ENCODE data around the gene RASA3.
"Not testable (repeated sequence)": the region's sequence is repeated elsewhere in the genome, so short reads cannot be mapped to it uniquely, and the experiment has no call there.

Gene RASA3

DNA sequence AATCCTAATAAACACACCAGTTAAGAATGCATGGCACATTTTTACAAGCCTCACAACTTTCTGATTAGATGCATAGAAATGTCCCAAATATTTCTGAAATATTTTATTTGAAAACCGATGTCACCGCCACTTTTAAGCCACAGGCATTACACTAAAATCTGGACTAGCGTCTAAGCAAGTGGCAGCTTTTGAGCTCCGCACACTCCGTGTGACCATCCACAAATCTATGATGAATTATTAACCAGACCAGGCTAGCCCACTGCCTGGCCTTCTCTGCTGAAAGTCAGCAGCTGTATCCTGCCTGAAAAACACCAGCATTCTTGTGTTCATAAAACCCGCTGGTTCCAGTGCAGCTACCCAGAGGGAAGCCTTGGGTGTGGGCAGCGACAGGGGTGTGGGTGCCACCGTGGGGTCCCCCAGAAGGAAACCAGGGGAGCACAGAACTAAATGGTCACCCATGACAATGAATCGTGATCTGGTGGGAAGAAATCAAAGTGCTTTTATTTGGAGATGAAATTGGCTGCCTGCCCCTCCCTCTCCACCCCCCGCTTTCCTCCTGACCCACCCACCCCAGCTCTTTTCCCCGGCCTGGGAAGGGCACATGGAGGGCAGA, 13.8 kb downstream of the RASA3 start:
- no peak overlapping the region for H2AFZ ChIP-seq (ENCODE audit: low read depth, low read length)
- peaks cover 27% of the 10 kb centered on the region for H3K4me1 ChIP-seq (ENCODE audit: insufficient read depth, low read length)
- TF ChIP-seq, protein P1, sequence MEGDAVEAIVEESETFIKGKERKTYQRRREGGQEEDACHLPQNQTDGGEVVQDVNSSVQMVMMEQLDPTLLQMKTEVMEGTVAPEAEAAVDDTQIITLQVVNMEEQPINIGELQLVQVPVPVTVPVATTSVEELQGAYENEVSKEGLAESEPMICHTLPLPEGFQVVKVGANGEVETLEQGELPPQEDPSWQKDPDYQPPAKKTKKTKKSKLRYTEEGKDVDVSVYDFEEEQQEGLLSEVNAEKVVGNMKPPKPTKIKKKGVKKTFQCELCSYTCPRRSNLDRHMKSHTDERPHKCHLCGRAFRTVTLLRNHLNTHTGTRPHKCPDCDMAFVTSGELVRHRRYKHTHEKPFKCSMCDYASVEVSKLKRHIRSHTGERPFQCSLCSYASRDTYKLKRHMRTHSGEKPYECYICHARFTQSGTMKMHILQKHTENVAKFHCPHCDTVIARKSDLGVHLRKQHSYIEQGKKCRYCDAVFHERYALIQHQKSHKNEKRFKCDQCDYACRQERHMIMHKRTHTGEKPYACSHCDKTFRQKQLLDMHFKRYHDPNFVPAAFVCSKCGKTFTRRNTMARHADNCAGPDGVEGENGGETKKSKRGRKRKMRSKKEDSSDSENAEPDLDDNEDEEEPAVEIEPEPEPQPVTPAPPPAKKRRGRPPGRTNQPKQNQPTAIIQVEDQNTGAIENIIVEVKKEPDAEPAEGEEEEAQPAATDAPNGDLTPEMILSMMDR (IDR thresholded peaks at IDR 0.05; ENCODE audit: borderline replicate concordance, extremely low read depth, low read length, poor library complexity, severe bottlenecking), result no peak
- TF ChIP-seq EZH2 (IDR thresholded peaks at IDR 0.05; ENCODE audit: borderline replicate concordance, low read depth, low read length, severe bottlenecking), result no peak
- peaks cover 86% of the 10 kb centered on the region for H3K79me2 ChIP-seq (ENCODE audit: insufficient read depth, low read length)
- H3K4me3 ChIP-seq (ENCODE audit: low read depth in 1 of 2, low read length in 2 of 2), result no peak overlapping the region
- H3K27me3 ChIP-seq (ENCODE audit: insufficient read depth, low read length, poor library complexity), result no peaks in the 10 kb centered on the region
- H3K36me3 ChIP-seq (ENCODE audit: insufficient read depth, low read length), result peaks cover 19% of the 10 kb centered on the region
- no peak overlapping the region for H3K4me2 ChIP-seq (ENCODE audit: insufficient read depth, low read length)
- H3K27ac ChIP-seq (ENCODE audit: low read length), result no peak overlapping the region
- no peak overlapping the region for H3K9ac ChIP-seq (ENCODE audit: low read depth, low read length)
- peaks cover 66% of the 10 kb centered on the region for H4K20me1 ChIP-seq (ENCODE audit: insufficient read depth, low read length)
- H3K9me3 ChIP-seq (ENCODE audit: insufficient read depth, low read length, severe bottlenecking), result no peaks in the 10 kb centered on the region
- ATAC-seq (ENCODE audit: insufficient read depth, low read depth) (no peak), DNase-seq (no peak)

DNA sequence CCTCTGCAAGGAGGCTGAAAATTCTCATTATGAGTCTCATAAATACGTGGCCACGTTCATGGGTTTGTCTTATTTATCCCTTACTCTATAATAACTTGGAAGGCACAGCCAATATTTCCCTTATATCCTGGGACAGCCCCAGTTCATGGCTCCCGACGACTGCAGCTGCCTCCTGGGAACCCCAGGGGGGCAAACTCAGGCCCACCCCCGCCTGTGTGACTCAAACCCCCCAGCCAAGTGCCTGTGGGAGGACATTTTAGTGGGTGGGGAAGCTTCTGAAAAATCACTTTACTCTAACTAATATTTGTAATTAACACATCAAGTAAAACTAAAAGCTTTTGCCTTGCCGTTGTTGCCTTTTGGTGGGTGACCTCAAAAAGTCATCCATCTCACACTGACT, 14.3 kb downstream of the RASA3 start:
- TF ChIP-seq, protein P1 (IDR thresholded peaks at IDR 0.05; ENCODE audit: borderline replicate concordance, extremely low read depth, low read length, poor library complexity, severe bottlenecking), result no peak
- no peak for TF ChIP-seq EZH2 (IDR thresholded peaks at IDR 0.05; ENCODE audit: borderline replicate concordance, low read depth, low read length, severe bottlenecking)
- H3K4me2 ChIP-seq (ENCODE audit: insufficient read depth, low read length), result no peak overlapping the region
- peaks cover 85% of the 10 kb centered on the region for H3K79me2 ChIP-seq (ENCODE audit: insufficient read depth, low read length)
- DNase-seq (no peak), ATAC-seq (ENCODE audit: insufficient read depth, low read depth) (no peak)
- no peak overlapping the region for H3K9ac ChIP-seq (ENCODE audit: low read depth, low read length)
- no peak overlapping the region for H3K4me3 ChIP-seq (ENCODE audit: low read depth in 1 of 2, low read length in 2 of 2)
- peaks cover 61% of the 10 kb centered on the region for H4K20me1 ChIP-seq (ENCODE audit: insufficient read depth, low read length)
- peaks cover 20% of the 10 kb centered on the region for H3K36me3 ChIP-seq (ENCODE audit: insufficient read depth, low read length)
- H3K9me3 ChIP-seq (ENCODE audit: insufficient read depth, low read length, severe bottlenecking), result no peaks in the 10 kb centered on the region
- no peak overlapping the region for H2AFZ ChIP-seq (ENCODE audit: low read depth, low read length)
- no peak overlapping the region for H3K27ac ChIP-seq (ENCODE audit: low read length)
- peaks cover 32% of the 10 kb centered on the region for H3K4me1 ChIP-seq (ENCODE audit: insufficient read depth, low read length)
- H3K27me3 ChIP-seq (ENCODE audit: insufficient read depth, low read length, poor library complexity), result no peaks in the 10 kb centered on the region

DNA sequence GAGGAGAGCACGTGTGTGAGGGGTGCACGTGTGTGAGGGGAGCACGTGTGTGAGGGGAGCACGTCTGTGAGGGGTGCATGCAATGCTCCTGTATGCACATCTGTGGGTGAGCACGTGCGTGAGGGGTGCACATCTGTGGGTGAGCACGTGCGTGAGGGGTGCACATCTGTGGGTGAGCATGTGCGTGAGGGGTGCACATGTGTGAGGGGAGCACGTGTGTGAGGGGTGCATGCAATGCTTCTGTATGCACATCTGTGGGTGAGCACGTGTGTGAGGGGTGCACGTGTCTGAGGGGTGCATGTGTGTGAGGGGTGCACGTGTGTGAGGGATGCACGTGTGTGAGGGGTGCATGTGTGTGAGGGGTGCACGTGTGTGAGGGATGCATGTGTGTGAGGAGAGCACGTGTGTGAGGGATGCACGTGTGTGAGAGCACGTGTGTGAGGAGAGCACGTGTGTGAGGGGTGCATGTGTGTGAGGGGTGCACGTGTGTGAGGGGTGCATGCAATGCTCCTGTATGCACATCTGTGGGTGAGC, 15.0 kb downstream of the RASA3 start:
- not testable (repeated sequence) for H3K27me3 ChIP-seq (ENCODE audit: insufficient read depth, low read length, poor library complexity); H3K4me3 ChIP-seq (ENCODE audit: low read depth in 1 of 2, low read length in 2 of 2); H2AFZ ChIP-seq (ENCODE audit: low read depth, low read length); H3K9ac ChIP-seq (ENCODE audit: low read depth, low read length); H3K4me2 ChIP-seq (ENCODE audit: insufficient read depth, low read length); H3K9me3 ChIP-seq (ENCODE audit: insufficient read depth, low read length, severe bottlenecking); DNase-seq; H3K27ac ChIP-seq (ENCODE audit: low read length); ATAC-seq (ENCODE audit: insufficient read depth, low read depth)
- peaks cover 61% of the 10 kb centered on the region for H4K20me1 ChIP-seq (ENCODE audit: insufficient read depth, low read length)
- peaks cover 39% of the 10 kb centered on the region for H3K4me1 ChIP-seq (ENCODE audit: insufficient read depth, low read length)
- H3K36me3 ChIP-seq (ENCODE audit: insufficient read depth, low read length), result peaks cover 22% of the 10 kb centered on the region
- peaks cover 85% of the 10 kb centered on the region for H3K79me2 ChIP-seq (ENCODE audit: insufficient read depth, low read length)

DNA sequence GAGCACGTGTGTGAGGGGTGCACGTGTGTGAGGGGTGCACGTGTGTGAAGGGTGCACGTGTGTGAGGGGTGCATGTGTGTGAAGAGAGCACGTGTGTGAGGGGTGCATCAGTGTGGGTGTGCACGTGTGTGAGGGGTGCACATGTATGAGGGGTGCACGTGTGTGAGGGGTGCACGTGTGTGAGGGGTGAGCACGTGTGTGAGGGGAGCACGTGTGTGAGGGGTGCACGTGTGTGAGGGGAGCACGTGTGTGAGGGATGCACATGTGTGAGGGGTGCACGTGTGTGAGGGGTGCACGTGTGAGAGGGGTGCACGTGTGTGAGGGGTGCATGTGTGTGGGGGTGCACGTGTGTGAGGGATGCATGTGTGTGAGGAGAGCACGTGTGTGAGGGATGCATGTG, 15.7 kb downstream of the RASA3 start:
- ATAC-seq (ENCODE audit: insufficient read depth, low read depth) (no peak), DNase-seq (no peak)
- H3K9ac ChIP-seq (ENCODE audit: low read depth, low read length), result no peak overlapping the region
- H4K20me1 ChIP-seq (ENCODE audit: insufficient read depth, low read length), result peaks cover 57% of the 10 kb centered on the region
- H3K4me2 ChIP-seq (ENCODE audit: insufficient read depth, low read length), result no peak overlapping the region
- H3K4me1 ChIP-seq (ENCODE audit: insufficient read depth, low read length), result peaks cover 46% of the 10 kb centered on the region
- H3K27me3 ChIP-seq (ENCODE audit: insufficient read depth, low read length, poor library complexity), result no peaks in the 10 kb centered on the region
- H3K79me2 ChIP-seq (ENCODE audit: insufficient read depth, low read length), result peaks cover 84% of the 10 kb centered on the region
- no peak overlapping the region for H2AFZ ChIP-seq (ENCODE audit: low read depth, low read length)
- H3K9me3 ChIP-seq (ENCODE audit: insufficient read depth, low read length, severe bottlenecking), result no peaks in the 10 kb centered on the region
- peaks cover 22% of the 10 kb centered on the region for H3K36me3 ChIP-seq (ENCODE audit: insufficient read depth, low read length)
- no peak for TF ChIP-seq EZH2 (IDR thresholded peaks at IDR 0.05; ENCODE audit: borderline replicate concordance, low read depth, low read length, severe bottlenecking)
- TF ChIP-seq, protein P1 (IDR thresholded peaks at IDR 0.05; ENCODE audit: borderline replicate concordance, extremely low read depth, low read length, poor library complexity, severe bottlenecking), result no peak
- H3K27ac ChIP-seq (ENCODE audit: low read length), result no peak overlapping the region
- H3K4me3 ChIP-seq (ENCODE audit: low read depth in 1 of 2, low read length in 2 of 2), result no peak overlapping the region

Measured in DND-41 (cell line).